Activated B cell treated with CpG ODN at 0.5 μM for 24 hours (primary cell): ENCODE data around the gene TPSG1. TPM values are rescaled to one million over a fixed set of nuclear protein-coding genes. Genes with fewer than 3 reads are reported as not detected.

Experiments used
- ATAC-seq: fragments of 200-7000 bp; cut with Tn5 transposase; one replicate; pipeline ENCODE4 v1.10.0; 2021; ENCODE audit warnings: low read depth, mild to moderate bottlenecking, moderate library complexity
- CTCF ChIA-PET: fragments of 350-600 bp; sonication (Branson Sonifier 250); formaldehyde crosslinking; loops from one replicate; lab custom pipeline; 2021; ENCODE audit warnings: antibody characterized with exemption; lab: Charles Lee
- POLR2A ChIA-PET: fragments of 350-600 bp; sonication (Branson Sonifier 250); formaldehyde crosslinking; loops from one replicate; lab custom pipeline; 2021; ENCODE audit warnings: antibody characterized with exemption; lab: Charles Lee
- DNase-seq: peaks from one replicate; pipeline ENCODE4 v3.0.0; 2022
- H3K27ac Mint-ChIP-seq: one replicate; pipeline ENCODE4 v1.8.0; 2020; ENCODE audit warnings: mixed read lengths
- H3K27me3 Mint-ChIP-seq: one replicate; pipeline ENCODE4 v1.8.0; 2021; ENCODE audit warnings: mixed read lengths
- H3K36me3 Mint-ChIP-seq: one replicate; pipeline ENCODE4 v1.8.0; 2021; ENCODE audit warnings: low read depth, mixed read lengths
- H3K4me1 Mint-ChIP-seq: one replicate; pipeline ENCODE4 v1.8.0; 2021; ENCODE audit warnings: mixed read lengths
- H3K4me3 Mint-ChIP-seq: one replicate; pipeline ENCODE4 v1.8.0; 2020; ENCODE audit warnings: mild to moderate bottlenecking, mixed read lengths
- H3K9me3 Mint-ChIP-seq: one replicate; pipeline ENCODE4 v1.8.0; 2020; ENCODE audit warnings: mixed read lengths
- intact Hi-C: fragments of 100-400 bp; cut with micrococcal nuclease; formaldehyde crosslinking; loops from one replicate; pipeline ENCODE4 v1.15.1; 2024
- total RNA-seq: library from RNA; stranded (reverse); gene quantifications from 2 replicates; pipeline ENCODE4 v1.2.3, GENCODE V29; 2022
- TF ChIP-seq, protein P1 (sequence below): fragments of 200-600 bp; IDR thresholded peaks from one replicate; pipeline ENCODE4 v1.8.0; 2022; ENCODE audit warnings: antibody characterized with exemption, mild to moderate bottlenecking

Gene TPSG1
- total RNA-seq, 1 donor from 2014 or later = not detected

DNA sequence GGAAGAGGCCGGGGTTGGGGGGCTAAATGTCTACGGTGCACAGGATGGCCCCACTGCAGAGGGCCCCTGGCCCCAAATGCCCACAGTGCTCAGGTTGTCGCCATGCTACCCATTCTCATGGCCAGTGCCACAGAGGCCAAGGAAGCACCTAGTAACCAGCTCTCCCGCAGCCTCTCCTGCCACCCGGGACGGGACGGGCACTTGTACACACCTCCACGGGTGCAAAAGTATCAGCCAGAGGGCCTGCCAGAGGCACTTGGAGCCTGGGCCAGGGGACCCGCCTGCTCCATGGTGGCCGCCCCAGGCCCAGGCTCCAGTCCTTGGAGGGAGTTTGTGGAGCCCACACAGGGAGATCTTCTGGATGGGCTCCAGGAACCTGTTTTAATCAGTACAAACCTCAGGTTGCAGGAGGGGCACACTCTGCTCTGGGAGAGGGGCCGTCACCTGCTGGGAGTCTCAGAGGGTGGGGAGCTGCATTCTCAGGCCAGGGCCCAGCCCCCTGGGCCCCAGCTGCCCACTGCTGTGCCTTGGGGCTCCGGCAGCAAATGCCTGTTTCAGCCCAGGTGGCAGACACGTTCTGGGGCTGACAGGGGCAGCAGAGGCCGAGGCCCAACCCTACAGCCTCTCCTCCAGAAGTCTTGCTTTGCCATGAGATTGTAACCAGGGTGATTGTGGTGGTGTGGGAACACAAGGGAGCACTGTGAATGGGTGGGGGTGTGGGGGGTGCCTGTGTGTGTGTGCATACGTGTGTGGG is 38.7 kb upstream of the TPSG1 start:
- no peaks in the 10 kb centered on the region for H3K9me3 Mint-ChIP-seq
- H3K4me1 Mint-ChIP-seq = peaks cover 5% of the 10 kb centered on the region
- intact Hi-C loops = no loop called here
- CTCF ChIA-PET = no interaction called here
- H3K27ac Mint-ChIP-seq = no peak overlapping the region
- no peaks in the 10 kb centered on the region for H3K36me3 Mint-ChIP-seq
- ATAC-seq = no peak
- no peak overlapping the region for H3K4me3 Mint-ChIP-seq
- POLR2A ChIA-PET = no interaction called here
- peaks cover 15% of the 10 kb centered on the region for H3K27me3 Mint-ChIP-seq
- TF ChIP-seq, protein P1, sequence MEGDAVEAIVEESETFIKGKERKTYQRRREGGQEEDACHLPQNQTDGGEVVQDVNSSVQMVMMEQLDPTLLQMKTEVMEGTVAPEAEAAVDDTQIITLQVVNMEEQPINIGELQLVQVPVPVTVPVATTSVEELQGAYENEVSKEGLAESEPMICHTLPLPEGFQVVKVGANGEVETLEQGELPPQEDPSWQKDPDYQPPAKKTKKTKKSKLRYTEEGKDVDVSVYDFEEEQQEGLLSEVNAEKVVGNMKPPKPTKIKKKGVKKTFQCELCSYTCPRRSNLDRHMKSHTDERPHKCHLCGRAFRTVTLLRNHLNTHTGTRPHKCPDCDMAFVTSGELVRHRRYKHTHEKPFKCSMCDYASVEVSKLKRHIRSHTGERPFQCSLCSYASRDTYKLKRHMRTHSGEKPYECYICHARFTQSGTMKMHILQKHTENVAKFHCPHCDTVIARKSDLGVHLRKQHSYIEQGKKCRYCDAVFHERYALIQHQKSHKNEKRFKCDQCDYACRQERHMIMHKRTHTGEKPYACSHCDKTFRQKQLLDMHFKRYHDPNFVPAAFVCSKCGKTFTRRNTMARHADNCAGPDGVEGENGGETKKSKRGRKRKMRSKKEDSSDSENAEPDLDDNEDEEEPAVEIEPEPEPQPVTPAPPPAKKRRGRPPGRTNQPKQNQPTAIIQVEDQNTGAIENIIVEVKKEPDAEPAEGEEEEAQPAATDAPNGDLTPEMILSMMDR = no peak
- no peak for DNase-seq

DNA sequence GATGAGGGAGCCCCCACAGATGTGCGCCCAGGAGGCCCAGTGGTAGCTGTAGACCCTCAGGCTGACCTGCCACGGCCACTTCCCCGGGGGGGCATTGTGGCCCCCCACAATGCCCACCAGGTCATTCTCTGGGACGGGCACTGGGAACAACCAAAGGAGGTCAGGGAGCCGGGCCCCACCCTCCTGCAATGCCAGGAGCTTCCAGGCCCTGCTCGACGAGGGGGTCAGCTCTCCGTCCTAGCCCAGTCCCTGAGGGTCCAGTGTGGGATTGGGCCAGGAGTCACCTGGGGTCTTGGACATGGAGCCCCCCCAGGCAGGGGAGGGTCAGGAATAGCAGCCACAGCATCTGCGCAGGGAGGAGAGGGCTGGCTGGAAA is 37.8 kb upstream of the TPSG1 start:
- Mint-ChIP-seq H3K9me3 (no peaks in the 10 kb centered on the region), H3K27ac (no peak overlapping the region), H3K4me1 (peaks cover 5% of the 10 kb centered on the region), H3K36me3 (no peaks in the 10 kb centered on the region), H3K27me3 (peaks cover 18% of the 10 kb centered on the region), H3K4me3 (no peak overlapping the region)
- DNase-seq (no peak), ATAC-seq (no peak)
- TF ChIP-seq, protein P1 = no peak
- POLR2A ChIA-PET = no interaction called here
- intact Hi-C loops = no loop called here
- CTCF ChIA-PET = no interaction called here

DNA sequence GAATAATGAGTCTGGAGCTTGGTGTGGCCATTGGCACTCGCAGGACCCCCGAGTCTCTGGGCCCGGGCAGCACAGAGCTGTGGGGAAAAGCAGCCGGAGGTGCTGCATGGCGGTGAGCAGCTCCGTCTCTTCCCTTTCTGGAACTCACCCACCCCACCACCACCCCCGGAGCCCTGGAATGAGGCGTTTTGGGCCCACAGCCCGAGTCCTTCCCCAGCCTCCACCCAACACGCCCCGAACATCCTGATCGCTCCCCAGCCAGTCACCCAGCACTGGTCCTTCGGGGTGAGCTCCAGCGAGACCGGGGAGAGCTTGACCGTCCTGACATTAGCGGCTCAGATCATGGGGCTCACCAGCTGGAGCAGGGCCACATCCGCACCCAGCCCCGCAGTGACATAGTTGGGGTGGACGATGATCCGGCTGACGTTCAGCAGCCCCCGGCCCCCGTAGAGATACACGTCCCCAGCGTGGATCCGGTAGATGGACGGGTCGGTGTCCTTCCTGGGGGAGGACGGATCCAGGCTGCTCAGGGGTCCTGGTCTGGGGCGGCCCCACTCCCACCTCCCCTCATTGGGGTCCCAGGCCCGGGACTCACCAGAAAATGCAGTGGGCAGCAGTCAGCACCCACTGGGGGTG is 37.3 kb upstream of the TPSG1 start:
- Mint-ChIP-seq H3K27me3 (peaks cover 18% of the 10 kb centered on the region), H3K27ac (no peak overlapping the region), H3K4me1 (peaks cover 5% of the 10 kb centered on the region), H3K36me3 (no peaks in the 10 kb centered on the region), H3K9me3 (no peaks in the 10 kb centered on the region), H3K4me3 (no peak overlapping the region)
- ChIA-PET POLR2A (no interaction called here), CTCF (no interaction called here)
- intact Hi-C loops = no loop called here
- no peak for DNase-seq
- no peak for ATAC-seq
- TF ChIP-seq, protein P1 = no peak

DNA sequence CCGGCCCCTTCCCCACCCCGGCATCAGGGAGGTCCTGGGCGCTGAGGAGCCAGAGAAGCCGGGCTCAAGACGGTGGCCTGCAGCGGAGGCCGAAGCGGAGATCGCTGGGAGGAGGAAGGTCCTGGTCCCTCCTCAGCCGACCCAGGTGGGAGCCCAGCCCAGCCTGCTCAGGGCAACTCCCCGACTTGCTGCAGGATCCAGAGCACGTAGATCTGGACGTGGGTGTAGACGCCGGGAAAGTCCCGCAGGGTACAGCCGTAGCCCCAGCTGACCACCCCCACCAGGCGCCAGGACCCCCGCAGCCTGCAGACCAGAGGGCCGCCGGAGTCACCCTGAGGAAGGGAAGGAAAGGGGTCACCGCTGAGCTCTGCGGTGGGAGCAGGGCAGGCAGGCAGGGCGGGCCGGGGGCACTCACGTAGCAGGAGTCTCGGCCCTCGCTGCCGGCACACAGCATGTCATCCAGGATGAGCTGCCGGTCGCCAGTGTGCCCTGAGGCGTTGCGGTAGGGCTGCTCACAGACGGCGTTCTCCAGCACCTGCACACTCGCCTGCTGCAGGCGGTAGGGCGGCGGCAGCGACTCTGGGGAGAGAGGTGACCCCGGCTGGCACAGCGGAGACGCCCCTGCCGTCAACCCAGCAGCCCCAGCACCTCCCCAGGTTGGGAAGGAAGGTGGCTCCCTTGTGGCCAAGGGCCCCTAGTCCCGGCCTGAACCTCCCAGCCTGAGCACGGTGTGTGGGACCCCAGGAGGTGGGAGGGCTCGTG is 36.2 kb upstream of the TPSG1 start:
- TF ChIP-seq, protein P1 = no peak
- peaks cover 21% of the 10 kb centered on the region for H3K27me3 Mint-ChIP-seq
- DNase-seq = no peak
- POLR2A ChIA-PET = no interaction called here
- no peak overlapping the region for H3K27ac Mint-ChIP-seq
- no peaks in the 10 kb centered on the region for H3K9me3 Mint-ChIP-seq
- CTCF ChIA-PET = no interaction called here
- H3K4me1 Mint-ChIP-seq = peaks cover 5% of the 10 kb centered on the region
- no peaks in the 10 kb centered on the region for H3K36me3 Mint-ChIP-seq
- ATAC-seq = no peak
- H3K4me3 Mint-ChIP-seq = no peak overlapping the region
- intact Hi-C loops = no loop called here

- H3K9me3 Mint-ChIP-seq = no peaks in the 10 kb centered on the region
- H3K4me1 Mint-ChIP-seq = peaks cover 5% of the 10 kb centered on the region
- DNase-seq = no peak
- ATAC-seq = no peak
- no peaks in the 10 kb centered on the region for H3K36me3 Mint-ChIP-seq
- H3K27ac Mint-ChIP-seq = no peak overlapping the region
- TF ChIP-seq, protein P1 = no peak
- intact Hi-C loops = no loop called here
- POLR2A ChIA-PET = no interaction called here
- H3K27me3 Mint-ChIP-seq = peaks cover 21% of the 10 kb centered on the region
- no peak overlapping the region for H3K4me3 Mint-ChIP-seq
- CTCF ChIA-PET = no interaction called here
These were observed 35.1 kb upstream of the TPSG1 start for GRCh38 chr16:1260101-1260680.
